GM12864 (cell line): ENCODE measurements around the gene ABLIM2.

Experiments used
- DNase-seq: peaks from one replicate; pipeline ENCODE4 v3.0.0-alpha.2; 2011; ENCODE audit warnings: low read depth
- H3K4me3 ChIP-seq: 2 replicates; pipeline ENCODE4 v1.5.1; 2011; ENCODE audit warnings: mild to moderate bottlenecking, low read depth, low read length, control low read depth
- TF ChIP-seq, protein P1 (sequence below): IDR thresholded peaks from 2 replicates; pipeline ENCODE4 v1.5.1; 2011; ENCODE audit warnings: low read depth, mild to moderate bottlenecking, moderate library complexity, low read length, control low read depth, inconsistent platforms; ENCODE audit errors: missing control alignments

The ABLIM2 gene

GRCh38 chr4:8136529-8136928 lies 22.1 kb downstream of the ABLIM2 start:
- TF ChIP-seq, protein P1, sequence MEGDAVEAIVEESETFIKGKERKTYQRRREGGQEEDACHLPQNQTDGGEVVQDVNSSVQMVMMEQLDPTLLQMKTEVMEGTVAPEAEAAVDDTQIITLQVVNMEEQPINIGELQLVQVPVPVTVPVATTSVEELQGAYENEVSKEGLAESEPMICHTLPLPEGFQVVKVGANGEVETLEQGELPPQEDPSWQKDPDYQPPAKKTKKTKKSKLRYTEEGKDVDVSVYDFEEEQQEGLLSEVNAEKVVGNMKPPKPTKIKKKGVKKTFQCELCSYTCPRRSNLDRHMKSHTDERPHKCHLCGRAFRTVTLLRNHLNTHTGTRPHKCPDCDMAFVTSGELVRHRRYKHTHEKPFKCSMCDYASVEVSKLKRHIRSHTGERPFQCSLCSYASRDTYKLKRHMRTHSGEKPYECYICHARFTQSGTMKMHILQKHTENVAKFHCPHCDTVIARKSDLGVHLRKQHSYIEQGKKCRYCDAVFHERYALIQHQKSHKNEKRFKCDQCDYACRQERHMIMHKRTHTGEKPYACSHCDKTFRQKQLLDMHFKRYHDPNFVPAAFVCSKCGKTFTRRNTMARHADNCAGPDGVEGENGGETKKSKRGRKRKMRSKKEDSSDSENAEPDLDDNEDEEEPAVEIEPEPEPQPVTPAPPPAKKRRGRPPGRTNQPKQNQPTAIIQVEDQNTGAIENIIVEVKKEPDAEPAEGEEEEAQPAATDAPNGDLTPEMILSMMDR: no peak
- no peak overlapping the region for H3K4me3 ChIP-seq
- DNase-seq: no peak

- H3K4me3 ChIP-seq: no peak overlapping the region
- TF ChIP-seq, protein P1: no peak
- DNase-seq: no peak
Measured at GRCh38 chr4:8135666-8136065, 22.9 kb downstream of the ABLIM2 start.

- H3K4me3 ChIP-seq: no peak overlapping the region
- no peak for DNase-seq
- TF ChIP-seq, protein P1: no peak
Measured at GRCh38 chr4:8133897-8134563, 24.6 kb downstream of the ABLIM2 start.

- DNase-seq: no peak
- no peak overlapping the region for H3K4me3 ChIP-seq
- TF ChIP-seq, protein P1: no peak
Measured at GRCh38 chr4:8132947-8133705, 25.5 kb downstream of the ABLIM2 start.

- TF ChIP-seq, protein P1: no peak
- no peak overlapping the region for H3K4me3 ChIP-seq
- DNase-seq: no peak
Measured at GRCh38 chr4:8132400-8132799, 26.2 kb downstream of the ABLIM2 start.

DNA sequence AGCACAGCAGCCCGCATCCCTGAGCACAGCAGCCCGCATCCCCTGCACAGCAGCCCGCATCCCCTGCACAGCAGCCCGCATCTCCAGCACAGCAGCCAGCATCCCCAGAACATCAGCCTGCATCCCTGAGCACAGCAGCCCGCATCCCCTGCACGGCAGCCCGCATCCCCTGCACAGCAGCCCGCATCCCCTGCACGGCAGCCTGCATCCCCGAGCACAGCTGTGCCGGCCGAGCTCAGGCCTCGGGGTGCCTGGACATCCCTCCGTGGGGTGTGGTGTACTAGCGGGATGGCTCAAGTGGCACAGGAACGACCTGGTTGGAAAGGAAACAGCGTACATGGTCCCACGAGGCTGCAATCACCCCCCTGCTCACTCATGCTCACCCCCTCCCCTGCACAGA lies 26.8 kb downstream of the ABLIM2 start:
- TF ChIP-seq, protein P1: no peak
- H3K4me3 ChIP-seq: no peak overlapping the region
- no peak for DNase-seq
